ENCODE measurements around the gene BRD4. TPM values are rescaled to one million over a fixed set of nuclear protein-coding genes. Genes with fewer than 3 reads are reported as not detected.

BRD4 gene
- total RNA-seq, 4 donors from 2014 or later = 51.0 to 148 (median 77.5) TPM

DNA sequence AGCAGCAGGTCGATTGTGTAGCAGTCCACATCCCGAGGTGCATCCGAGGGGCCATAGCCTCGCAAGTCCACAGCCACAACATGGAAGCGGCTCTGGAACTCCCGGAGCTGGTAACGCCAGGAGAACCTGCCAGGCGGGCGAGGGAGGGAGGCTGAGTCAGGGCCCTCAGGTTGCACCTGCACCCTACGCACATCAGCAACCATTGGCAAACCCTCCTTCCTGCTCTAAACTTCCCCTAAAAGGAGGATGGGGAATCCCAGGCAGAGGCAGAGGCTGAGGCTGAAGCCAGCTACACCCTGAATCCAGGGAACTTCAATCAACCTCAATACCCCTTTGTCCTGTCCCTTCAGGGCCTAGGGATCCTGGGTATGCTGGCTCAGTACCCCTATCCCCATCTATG, 101.1 kb downstream of the BRD4 start:
- Histone ChIP-seq H3K27me3 (peaks cover 0 to 16% of the 10 kb centered on the region in 2 donors), H3K36me3 (peaks cover 0 to 6% (median 0%) of the 10 kb centered on the region in 3 donors), H3K27ac (no peak overlapping the region), H3K9me3 (peaks cover 0 to 3% (median 0%) of the 10 kb centered on the region in 4 donors), H3K4me1 (peaks cover 0 to 21% (median 4%) of the 10 kb centered on the region in 4 donors), H3K4me3 (no peak overlapping the region)
- TF ChIP-seq, protein P1, sequence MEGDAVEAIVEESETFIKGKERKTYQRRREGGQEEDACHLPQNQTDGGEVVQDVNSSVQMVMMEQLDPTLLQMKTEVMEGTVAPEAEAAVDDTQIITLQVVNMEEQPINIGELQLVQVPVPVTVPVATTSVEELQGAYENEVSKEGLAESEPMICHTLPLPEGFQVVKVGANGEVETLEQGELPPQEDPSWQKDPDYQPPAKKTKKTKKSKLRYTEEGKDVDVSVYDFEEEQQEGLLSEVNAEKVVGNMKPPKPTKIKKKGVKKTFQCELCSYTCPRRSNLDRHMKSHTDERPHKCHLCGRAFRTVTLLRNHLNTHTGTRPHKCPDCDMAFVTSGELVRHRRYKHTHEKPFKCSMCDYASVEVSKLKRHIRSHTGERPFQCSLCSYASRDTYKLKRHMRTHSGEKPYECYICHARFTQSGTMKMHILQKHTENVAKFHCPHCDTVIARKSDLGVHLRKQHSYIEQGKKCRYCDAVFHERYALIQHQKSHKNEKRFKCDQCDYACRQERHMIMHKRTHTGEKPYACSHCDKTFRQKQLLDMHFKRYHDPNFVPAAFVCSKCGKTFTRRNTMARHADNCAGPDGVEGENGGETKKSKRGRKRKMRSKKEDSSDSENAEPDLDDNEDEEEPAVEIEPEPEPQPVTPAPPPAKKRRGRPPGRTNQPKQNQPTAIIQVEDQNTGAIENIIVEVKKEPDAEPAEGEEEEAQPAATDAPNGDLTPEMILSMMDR (IDR thresholded peaks at IDR 0.05) = no peak
- TF ChIP-seq POLR2A (IDR thresholded peaks at IDR 0.05) = no peak
- DNase-seq = no peak

DNA sequence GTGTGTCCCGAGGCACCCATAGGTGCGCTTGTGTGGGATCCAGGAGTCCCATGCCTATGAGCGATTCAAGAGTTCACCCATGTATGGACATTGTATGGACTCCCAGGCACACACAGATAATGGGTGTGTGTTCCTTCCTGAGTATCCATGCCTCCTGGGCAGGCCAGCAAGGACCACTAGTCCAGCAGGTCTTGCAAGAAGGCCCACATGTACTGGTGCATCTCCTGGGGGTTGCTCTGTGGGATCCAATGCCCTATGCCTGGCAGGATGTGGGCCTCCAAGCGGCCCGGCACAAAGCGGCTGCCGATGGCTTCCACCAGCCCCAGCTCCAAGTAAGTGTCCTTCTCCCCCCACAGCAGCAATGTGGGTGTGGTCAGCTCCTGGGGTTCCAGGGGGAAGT, 105.1 kb downstream of the BRD4 start:
- Histone ChIP-seq H3K27me3 (peaks cover 0 to 7% of the 10 kb centered on the region in 2 donors), H3K4me3 (no peak overlapping the region), H3K36me3 (no peaks in the 10 kb centered on the region), H3K4me1 (peaks cover 0 to 18% (median 12%) of the 10 kb centered on the region in 4 donors), H3K27ac (no peak overlapping the region), H3K9me3 (no peaks in the 10 kb centered on the region)
- TF ChIP-seq POLR2A (IDR thresholded peaks at IDR 0.05) = no peak
- TF ChIP-seq, protein P1 (IDR thresholded peaks at IDR 0.05) = no peak
- DNase-seq = no peak

DNA sequence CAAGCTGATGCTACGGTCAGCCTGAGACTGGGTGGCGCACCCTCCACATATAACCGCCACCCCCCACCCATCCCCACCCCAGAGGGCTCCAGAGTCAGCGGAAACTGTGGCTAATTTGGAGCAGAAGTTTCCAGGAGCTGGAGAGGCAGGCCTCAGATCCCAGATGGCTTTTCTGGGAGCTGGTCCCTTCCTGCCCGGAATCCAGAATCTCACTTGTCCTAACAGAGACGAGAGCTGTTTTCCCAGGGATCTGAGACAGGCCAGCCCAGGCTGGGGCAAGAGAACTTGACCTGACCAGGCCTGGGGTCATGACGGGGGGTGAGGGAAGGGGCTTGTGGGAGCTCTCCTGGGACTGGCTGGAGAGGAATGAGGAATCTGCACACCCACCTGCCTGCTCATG, 106.6 kb downstream of the BRD4 start:
- H3K27me3 ChIP-seq = no peaks in the 10 kb centered on the region
- TF ChIP-seq, protein P1 (IDR thresholded peaks at IDR 0.05) = no peak
- TF ChIP-seq POLR2A (IDR thresholded peaks at IDR 0.05) = no peak
- no peak for DNase-seq
- H3K4me3 ChIP-seq = no peak overlapping the region
- H3K36me3 ChIP-seq = no peaks in the 10 kb centered on the region
- no peak overlapping the region for H3K27ac ChIP-seq
- H3K9me3 ChIP-seq = no peaks in the 10 kb centered on the region
- peaks cover 0 to 12% (median 8%) of the 10 kb centered on the region in 4 donors for H3K4me1 ChIP-seq

DNA sequence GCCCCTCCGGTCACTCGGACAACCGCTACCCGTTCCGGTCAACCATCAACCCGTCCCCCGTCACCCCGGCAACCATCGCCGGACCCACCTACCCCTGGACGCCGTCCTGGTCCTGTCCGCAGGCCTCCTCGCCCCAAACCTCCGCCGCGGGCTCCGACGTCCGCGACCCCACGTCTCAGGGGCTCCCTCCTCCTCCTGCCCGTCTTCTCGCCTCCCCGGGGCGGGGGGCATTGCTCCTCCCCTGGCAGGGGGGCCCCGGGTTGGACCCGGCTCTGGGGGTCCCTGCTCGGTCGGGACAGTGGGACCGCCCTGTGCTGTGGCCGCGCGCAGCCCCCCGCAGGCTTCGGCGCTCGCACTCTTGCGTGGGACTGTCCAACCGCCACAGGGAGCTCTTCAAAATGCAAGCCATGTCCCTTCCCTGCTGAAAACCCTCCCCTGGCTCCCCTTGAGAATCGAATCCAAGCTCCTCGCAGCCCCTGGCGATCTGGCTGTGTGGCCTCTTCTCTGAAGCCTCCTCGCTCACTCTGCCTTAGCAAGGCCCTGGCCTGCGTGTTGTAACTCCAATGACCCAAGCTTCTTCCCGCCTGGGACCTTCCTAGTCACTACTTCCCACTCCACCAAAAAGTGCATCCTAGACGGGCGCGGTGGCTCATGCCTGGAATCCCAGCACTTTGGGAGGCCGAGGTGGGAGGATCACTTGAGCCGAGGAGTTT, 108.5 kb downstream of the BRD4 start:
- no peak for TF ChIP-seq POLR2A (IDR thresholded peaks at IDR 0.05)
- TF ChIP-seq, protein P1 (IDR thresholded peaks at IDR 0.05) = no peak
- H3K9me3 ChIP-seq = no peaks in the 10 kb centered on the region
- DNase-seq = no peak
- no peaks in the 10 kb centered on the region for H3K27me3 ChIP-seq
- peak overlapping the region; percentile 41 to 59 (median 54) for H3K4me3 ChIP-seq
- H3K36me3 ChIP-seq = no peaks in the 10 kb centered on the region
- H3K27ac ChIP-seq = peak overlapping the region in 1 of 4 donors; percentile 46
- H3K4me1 ChIP-seq = peaks cover 0 to 12% (median 8%) of the 10 kb centered on the region in 4 donors

GRCh38 chr19:15222738-15223648, 109.3 kb downstream of the BRD4 start:
- Histone ChIP-seq H3K4me1 (peaks cover 0 to 12% (median 8%) of the 10 kb centered on the region in 4 donors), H3K27ac (no peak overlapping the region), H3K27me3 (no peaks in the 10 kb centered on the region), H3K4me3 (peak overlapping the region; percentile 41 to 59 (median 54)), H3K36me3 (no peaks in the 10 kb centered on the region), H3K9me3 (no peaks in the 10 kb centered on the region)
- no peak for TF ChIP-seq POLR2A (IDR thresholded peaks at IDR 0.05)
- TF ChIP-seq, protein P1 (IDR thresholded peaks at IDR 0.05) = no peak
- DNase-seq = peak; percentile 64 to 87 (median 74)

Measured in Peyer's patch (tissue), 4 donors.